Neural progenitor cell (in vitro differentiated cells): ENCODE results near the gene KRT73. TPM values are rescaled to one million over a fixed set of nuclear protein-coding genes. Genes with fewer than 3 reads are reported as not detected.

Experiments used
- DNase-seq: peaks from one replicate; pipeline ENCODE4 v3.0.0-alpha.2; 2016; ENCODE audit warnings: low spot score
- H2AFZ ChIP-seq: fragments of 200-600 bp; sonication (generic); replicated peaks from 2 replicates; pipeline ENCODE4 v1.6.1; 2016; ENCODE audit warnings: antibody characterized with exemption
- H3F3A ChIP-seq: fragments of 200-600 bp; sonication (generic); 2 replicates; pipeline ENCODE4 v1.6.1; 2016; ENCODE audit warnings: antibody characterized with exemption, low read depth
- H3K27ac ChIP-seq: fragments of 200-600 bp; sonication (generic); 2 replicates; pipeline ENCODE4 v1.5.1; 2016; ENCODE audit warnings: mild to moderate bottlenecking
- H3K27me3 ChIP-seq: fragments of 200-600 bp; sonication (generic); 2 replicates; pipeline ENCODE4 v1.6.1; 2016; ENCODE audit warnings: mild to moderate bottlenecking, moderate library complexity
- H3K36me3 ChIP-seq: fragments of 200-600 bp; sonication (generic); 2 replicates; pipeline ENCODE4 v1.5.1; 2016
- H3K4me1 ChIP-seq: fragments of 200-600 bp; sonication (generic); 2 replicates; pipeline ENCODE4 v1.6.1; 2016; ENCODE audit warnings: mixed run types
- H3K4me2 ChIP-seq: fragments of 200-600 bp; sonication (generic); 2 replicates; pipeline ENCODE4 v1.6.1; 2016
- H3K4me3 ChIP-seq: fragments of 200-600 bp; sonication (generic); 2 replicates; pipeline ENCODE4 v1.5.1; 2016
- H3K79me2 ChIP-seq: fragments of 200-600 bp; sonication (generic); 2 replicates; pipeline ENCODE4 v1.6.1; 2016; ENCODE audit warnings: low read depth
- H3K9ac ChIP-seq: fragments of 200-600 bp; sonication (generic); 2 replicates; pipeline ENCODE4 v1.6.1; 2016
- H3K9me3 ChIP-seq: fragments of 200-600 bp; sonication (generic); 2 replicates; pipeline ENCODE4 v1.5.1; 2016; ENCODE audit warnings: low read depth
- H4K20me1 ChIP-seq: fragments of 200-600 bp; sonication (generic); 2 replicates; pipeline ENCODE4 v1.6.1; 2016; ENCODE audit warnings: low read depth
- H3K27ac Mint-ChIP-seq: 3 replicates; pipeline ENCODE4 v1.8.0; 2021; ENCODE audit warnings: mixed read lengths
- H3K27me3 Mint-ChIP-seq: 2 replicates; pipeline ENCODE4 v1.8.0; 2022; ENCODE audit warnings: low read depth, mild to moderate bottlenecking, inconsistent platforms, moderate library complexity, mixed read lengths; ENCODE audit not compliant: insufficient read depth
- H3K36me3 Mint-ChIP-seq: 3 replicates; pipeline ENCODE4 v1.8.0; 2021; ENCODE audit warnings: mixed read lengths
- H3K4me1 Mint-ChIP-seq: 3 replicates; pipeline ENCODE4 v1.8.0; 2021; ENCODE audit warnings: mixed read lengths
- H3K4me3 Mint-ChIP-seq: 3 replicates; pipeline ENCODE4 v1.8.0; 2021; ENCODE audit warnings: mild to moderate bottlenecking, moderate library complexity, mixed read lengths
- H3K9me3 Mint-ChIP-seq: 3 replicates; pipeline ENCODE4 v1.8.0; 2020; ENCODE audit warnings: mixed read lengths
- CTCF ChIP-seq: fragments of 200-600 bp; sonication (generic); IDR thresholded peaks from 2 replicates; pipeline ENCODE4 v1.5.1; 2017; ENCODE audit warnings: antibody characterized with exemption, mild to moderate bottlenecking
- EZH2 ChIP-seq: fragments of 200-600 bp; sonication (generic); IDR thresholded peaks from 2 replicates; pipeline ENCODE4 v1.6.1; 2017; ENCODE audit warnings: antibody characterized with exemption, mild to moderate bottlenecking, moderate library complexity
- EZH2phosphoT487 ChIP-seq: fragments of 200-600 bp; sonication (generic); IDR thresholded peaks from 2 replicates; pipeline ENCODE4 v1.6.1; 2017; ENCODE audit warnings: antibody characterized with exemption
- total RNA-seq: library from RNA; depleted of rRNA; stranded (reverse); fragments of >200 nt; gene quantifications from 2 replicates; pipeline ENCODE4 v1.2.3, GENCODE V29; 2015; ENCODE audit warnings: low replicate concordance

Gene KRT73
- total RNA-seq, 1 donor from 2014 or later = not detected

DNA sequence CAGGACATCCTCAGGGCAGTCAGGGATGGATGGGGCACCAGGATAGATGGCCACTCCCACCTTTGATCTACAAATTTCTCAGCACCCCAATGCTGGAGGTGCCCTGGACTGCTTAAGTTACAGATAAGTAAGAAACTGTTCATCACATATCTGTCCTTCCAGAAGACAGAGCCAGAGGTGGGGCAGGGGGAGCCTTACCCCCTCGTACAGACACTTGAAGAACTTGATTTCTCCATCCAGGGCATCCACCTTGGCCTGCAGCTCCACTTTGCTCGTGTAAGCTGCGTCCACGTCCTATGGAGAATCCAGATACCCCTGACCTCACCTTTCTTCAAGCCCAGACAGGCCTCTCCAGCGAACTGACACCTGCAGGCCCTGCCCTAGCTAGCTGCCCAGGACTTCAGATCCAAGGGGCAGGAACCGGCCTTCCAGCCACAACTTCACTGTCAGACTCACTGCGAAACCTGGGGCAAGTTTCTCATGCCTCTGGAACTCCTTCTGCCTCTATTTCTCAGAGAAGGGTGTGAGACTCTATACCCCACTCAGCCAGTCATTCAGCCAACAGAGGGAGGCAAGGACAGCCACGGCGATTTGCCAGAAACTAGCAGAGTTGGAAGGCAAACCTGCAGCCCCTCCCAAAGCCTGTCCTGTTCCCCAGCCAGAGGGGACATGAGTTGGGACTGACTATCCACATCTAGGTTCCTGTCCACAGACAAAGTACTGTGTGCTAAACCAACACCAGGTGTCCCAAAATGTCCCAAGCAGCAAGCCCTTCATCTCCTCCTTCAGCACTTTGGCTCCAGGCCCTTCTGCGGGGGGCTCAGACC is 3.8 kb downstream of the KRT73 start:
- no peak overlapping the region for H2AFZ ChIP-seq
- Mint-ChIP-seq H3K9me3 (no peaks in the 10 kb centered on the region), H3K27me3 (peaks cover 3% of the 10 kb centered on the region), H3K4me1 (no peaks in the 10 kb centered on the region), H3K27ac (no peak overlapping the region), H3K4me3 (no peak overlapping the region), H3K36me3 (no peaks in the 10 kb centered on the region)
- peaks cover 9% of the 10 kb centered on the region for H3K27me3 ChIP-seq
- TF ChIP-seq EZH2 = no peak
- no peak for TF ChIP-seq EZH2phosphoT487
- no peak for TF ChIP-seq CTCF
- no peaks in the 10 kb centered on the region for H3K36me3 ChIP-seq
- no peaks in the 10 kb centered on the region for H3K9me3 ChIP-seq
- H3F3A ChIP-seq = no peaks in the 10 kb centered on the region
- H4K20me1 ChIP-seq = no peaks in the 10 kb centered on the region
- no peak overlapping the region for H3K27ac ChIP-seq
- no peaks in the 10 kb centered on the region for H3K79me2 ChIP-seq
- H3K9ac ChIP-seq = no peak overlapping the region
- no peak for DNase-seq
- no peaks in the 10 kb centered on the region for H3K4me1 ChIP-seq
- no peak overlapping the region for H3K4me3 ChIP-seq
- no peak overlapping the region for H3K4me2 ChIP-seq

- DNase-seq = no peak
- Histone ChIP-seq H3F3A (no peaks in the 10 kb centered on the region), H3K4me1 (no peaks in the 10 kb centered on the region), H3K36me3 (no peaks in the 10 kb centered on the region), H3K27me3 (peaks cover 9% of the 10 kb centered on the region), H4K20me1 (no peaks in the 10 kb centered on the region), H3K79me2 (no peaks in the 10 kb centered on the region), H2AFZ (no peak overlapping the region), H3K27ac (no peak overlapping the region), H3K9me3 (no peaks in the 10 kb centered on the region), H3K4me2 (no peak overlapping the region), H3K9ac (no peak overlapping the region), H3K4me3 (no peak overlapping the region)
- no peak overlapping the region for H3K27ac Mint-ChIP-seq
- no peak for TF ChIP-seq EZH2
- TF ChIP-seq EZH2phosphoT487 = no peak
- no peak for TF ChIP-seq CTCF
- H3K4me1 Mint-ChIP-seq = no peaks in the 10 kb centered on the region
- H3K27me3 Mint-ChIP-seq = peaks cover 3% of the 10 kb centered on the region
- no peak overlapping the region for H3K4me3 Mint-ChIP-seq
- no peaks in the 10 kb centered on the region for H3K9me3 Mint-ChIP-seq
- H3K36me3 Mint-ChIP-seq = no peaks in the 10 kb centered on the region
Measured at GRCh38 chr12:52613384-52614030, 4.9 kb downstream of the KRT73 start.

- H3K4me3 Mint-ChIP-seq = no peak overlapping the region
- TF ChIP-seq EZH2phosphoT487 = no peak
- no peak for TF ChIP-seq EZH2
- no peak for TF ChIP-seq CTCF
- H3K27ac Mint-ChIP-seq = no peak overlapping the region
- H3K36me3 Mint-ChIP-seq = no peaks in the 10 kb centered on the region
- H3K4me1 Mint-ChIP-seq = no peaks in the 10 kb centered on the region
- peaks cover 3% of the 10 kb centered on the region for H3K27me3 Mint-ChIP-seq
- DNase-seq = no peak
- H3K9me3 ChIP-seq = no peaks in the 10 kb centered on the region
- H3K27me3 ChIP-seq = peaks cover 9% of the 10 kb centered on the region
- no peaks in the 10 kb centered on the region for H3K36me3 ChIP-seq
- H3F3A ChIP-seq = no peaks in the 10 kb centered on the region
- no peak overlapping the region for H3K4me2 ChIP-seq
- H3K4me3 ChIP-seq = no peak overlapping the region
- no peak overlapping the region for H3K9ac ChIP-seq
- H3K79me2 ChIP-seq = no peaks in the 10 kb centered on the region
- H3K27ac ChIP-seq = no peak overlapping the region
- no peaks in the 10 kb centered on the region for H3K4me1 ChIP-seq
- H4K20me1 ChIP-seq = no peaks in the 10 kb centered on the region
- no peaks in the 10 kb centered on the region for H3K9me3 Mint-ChIP-seq
- H2AFZ ChIP-seq = no peak overlapping the region
Measured at GRCh38 chr12:52612431-52613383, 5.7 kb downstream of the KRT73 start.
